Glomerular visceral epithelial cell (primary cell): ENCODE results near the gene ALDH1B1.

Experiments
- DNase-seq: peaks from one replicate; pipeline ENCODE4 v3.0.0-alpha.2; 2016; ENCODE audit errors: extremely low spot score

The ALDH1B1 gene

GRCh38 chr9:38440516-38440915 lies 48.0 kb downstream of the ALDH1B1 start:
- no peak for DNase-seq

GRCh38 chr9:38441347-38442085 lies 49.0 kb downstream of the ALDH1B1 start:
- no peak for DNase-seq

- DNase-seq, result no peak
Observed at GRCh38 chr9:38442473-38443096, 50.1 kb downstream of the ALDH1B1 start.

- peak; percentile 29 for DNase-seq
Observed at GRCh38 chr9:38443181-38443580, 50.7 kb downstream of the ALDH1B1 start.

- DNase-seq, result no peak
Observed at GRCh38 chr9:38443597-38443996, 51.1 kb downstream of the ALDH1B1 start.

- no peak for DNase-seq
Observed at GRCh38 chr9:38445154-38446043, 52.9 kb downstream of the ALDH1B1 start.

GRCh38 chr9:38447703-38448102 lies 55.2 kb downstream of the ALDH1B1 start:
- no peak for DNase-seq
